Adrenal gland (tissue), 5 donors: ENCODE results near the gene INCA1.

ENCODE experiments used
- POLR2A ChIP-seq, 2 donors: fragments of 450-650 bp; IDR thresholded peaks; one replicate each; pipeline ENCODE4 v1.6.1; 2017; ENCODE audit warnings: antibody characterized with exemption in 2 of 2, mild to moderate bottlenecking in 2 of 2, moderate library complexity in 1 of 2
- TF ChIP-seq, protein P1 (sequence below), 6 experiments: fragments of 450-650 bp in 4 of 6; fragments of 200-600 bp in 2 of 6; sonication (generic) in 1 of 6; IDR thresholded peaks; 1 replicate in 5 of 6; 2 replicates in 1 of 6; pipeline versions ENCODE4 v1.5.1 to v1.8.0; 2016 to 2021; ENCODE audit warnings: antibody characterized with exemption in 6 of 6, mild to moderate bottlenecking in 2 of 6, moderate library complexity in 1 of 6
- donor health status: DM: no; HTN: no; CAD: no.

DNA sequence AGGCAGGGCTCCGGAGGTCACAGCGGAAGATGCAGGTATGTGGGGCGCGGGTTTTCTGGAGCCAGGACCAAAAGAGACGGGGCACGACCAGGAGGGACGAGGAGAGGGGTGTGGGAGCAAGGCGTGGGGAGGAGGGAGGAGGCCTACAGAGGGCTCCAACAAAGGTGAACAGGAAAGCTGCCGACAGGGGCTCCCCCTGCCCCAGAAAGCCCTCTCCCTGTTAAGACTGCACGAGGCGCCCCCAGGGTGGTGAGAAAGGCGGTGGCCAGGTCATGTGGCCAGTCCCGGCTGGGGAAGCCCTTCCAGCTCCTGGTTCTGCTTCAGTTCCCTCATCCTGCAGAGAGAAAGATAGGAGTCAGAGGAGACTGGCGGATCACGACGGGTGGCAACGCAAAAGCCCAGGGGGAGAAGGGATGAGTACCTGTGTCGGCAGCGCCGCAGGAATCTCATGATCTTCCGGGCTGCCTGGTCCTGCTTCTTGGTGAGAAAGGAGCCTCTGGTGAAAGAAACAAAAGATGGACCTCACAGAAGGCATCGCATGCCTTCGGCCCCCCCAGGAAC, 28.8 kb downstream of the INCA1 start:
- TF ChIP-seq POLR2A (IDR thresholded peaks at IDR 0.05), result no peak
- TF ChIP-seq, protein P1, sequence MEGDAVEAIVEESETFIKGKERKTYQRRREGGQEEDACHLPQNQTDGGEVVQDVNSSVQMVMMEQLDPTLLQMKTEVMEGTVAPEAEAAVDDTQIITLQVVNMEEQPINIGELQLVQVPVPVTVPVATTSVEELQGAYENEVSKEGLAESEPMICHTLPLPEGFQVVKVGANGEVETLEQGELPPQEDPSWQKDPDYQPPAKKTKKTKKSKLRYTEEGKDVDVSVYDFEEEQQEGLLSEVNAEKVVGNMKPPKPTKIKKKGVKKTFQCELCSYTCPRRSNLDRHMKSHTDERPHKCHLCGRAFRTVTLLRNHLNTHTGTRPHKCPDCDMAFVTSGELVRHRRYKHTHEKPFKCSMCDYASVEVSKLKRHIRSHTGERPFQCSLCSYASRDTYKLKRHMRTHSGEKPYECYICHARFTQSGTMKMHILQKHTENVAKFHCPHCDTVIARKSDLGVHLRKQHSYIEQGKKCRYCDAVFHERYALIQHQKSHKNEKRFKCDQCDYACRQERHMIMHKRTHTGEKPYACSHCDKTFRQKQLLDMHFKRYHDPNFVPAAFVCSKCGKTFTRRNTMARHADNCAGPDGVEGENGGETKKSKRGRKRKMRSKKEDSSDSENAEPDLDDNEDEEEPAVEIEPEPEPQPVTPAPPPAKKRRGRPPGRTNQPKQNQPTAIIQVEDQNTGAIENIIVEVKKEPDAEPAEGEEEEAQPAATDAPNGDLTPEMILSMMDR (IDR thresholded peaks at IDR 0.05), result no peak
